ENCODE results near the gene NRTN.
"Not testable (repeated sequence)": the region's sequence is repeated elsewhere in the genome, so short reads cannot be mapped to it uniquely, and the experiment has no call there.

The NRTN gene

DNA sequence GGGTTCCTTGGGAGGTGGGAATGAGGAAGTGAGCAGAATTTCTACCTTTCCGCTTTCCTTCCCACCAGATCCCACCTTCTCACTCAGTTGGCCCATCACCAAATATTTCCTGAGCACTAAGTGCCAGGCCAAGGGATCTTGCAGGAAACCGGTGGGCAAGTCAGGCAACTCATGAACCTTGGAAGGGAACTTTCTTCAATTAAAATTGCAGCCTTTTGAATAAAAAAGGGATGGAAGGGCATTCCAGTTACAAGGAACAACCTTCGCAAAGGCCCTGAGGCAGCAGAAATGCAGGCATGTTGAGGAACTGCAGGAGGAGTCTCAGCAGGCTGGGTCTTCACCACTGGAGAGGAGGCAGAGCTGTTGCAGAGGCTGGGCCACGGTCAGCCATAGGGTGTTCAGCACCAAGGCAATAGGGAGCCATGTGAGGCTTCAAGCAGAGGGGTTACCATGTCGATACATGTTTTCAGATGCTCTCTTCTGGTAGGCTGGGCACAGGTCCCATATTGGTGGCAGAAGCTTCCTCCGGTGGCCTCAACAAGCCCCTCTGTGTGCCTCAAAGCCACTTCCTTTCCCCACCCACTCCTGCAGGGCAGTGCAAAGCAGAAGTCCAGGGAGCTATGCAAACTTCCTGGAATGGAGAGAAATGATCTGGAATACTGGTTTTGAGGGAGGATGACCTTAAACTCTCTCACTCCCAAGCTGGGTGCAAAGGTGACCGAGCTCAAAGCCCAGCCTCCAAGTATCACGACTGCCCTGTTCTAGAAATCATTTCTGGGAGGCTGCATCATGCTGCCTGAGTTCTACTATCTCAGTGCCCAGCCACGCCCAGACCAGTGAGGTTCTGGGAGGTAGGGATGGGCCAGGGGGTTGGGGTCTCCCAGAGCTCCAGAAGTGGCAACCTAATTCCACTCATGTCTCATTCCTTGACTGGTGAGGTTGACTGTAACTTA, 34.5 kb downstream of the NRTN start, which contains the start of gene FUT6:
FUT6 (minus strand) TSS at position 638 of the 953 bp plus-strand sequence. CDS start 7,135 bp downstream, outside the sequence.
- DNase-seq: no peak

DNA sequence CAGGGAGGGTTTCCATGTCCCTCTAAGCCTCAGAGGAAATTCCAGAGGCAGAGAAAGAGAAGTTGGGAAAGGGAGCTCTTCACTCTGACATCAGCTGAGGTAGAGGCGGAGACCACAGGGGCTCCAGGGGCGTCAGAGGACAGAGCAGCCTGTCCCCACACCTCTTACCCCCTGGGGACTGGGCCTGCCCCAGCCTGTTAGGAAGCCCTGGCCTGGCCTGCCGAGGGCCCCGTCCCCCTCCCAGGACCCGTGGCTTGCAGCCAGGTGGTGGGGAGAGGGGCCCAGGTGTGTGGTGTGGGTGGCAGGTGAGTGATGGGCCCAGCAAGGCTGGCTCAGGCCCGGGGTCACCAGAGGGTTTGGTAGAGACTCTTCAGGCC, 36.9 kb downstream of the NRTN start:
- not testable (repeated sequence) for DNase-seq

DNA sequence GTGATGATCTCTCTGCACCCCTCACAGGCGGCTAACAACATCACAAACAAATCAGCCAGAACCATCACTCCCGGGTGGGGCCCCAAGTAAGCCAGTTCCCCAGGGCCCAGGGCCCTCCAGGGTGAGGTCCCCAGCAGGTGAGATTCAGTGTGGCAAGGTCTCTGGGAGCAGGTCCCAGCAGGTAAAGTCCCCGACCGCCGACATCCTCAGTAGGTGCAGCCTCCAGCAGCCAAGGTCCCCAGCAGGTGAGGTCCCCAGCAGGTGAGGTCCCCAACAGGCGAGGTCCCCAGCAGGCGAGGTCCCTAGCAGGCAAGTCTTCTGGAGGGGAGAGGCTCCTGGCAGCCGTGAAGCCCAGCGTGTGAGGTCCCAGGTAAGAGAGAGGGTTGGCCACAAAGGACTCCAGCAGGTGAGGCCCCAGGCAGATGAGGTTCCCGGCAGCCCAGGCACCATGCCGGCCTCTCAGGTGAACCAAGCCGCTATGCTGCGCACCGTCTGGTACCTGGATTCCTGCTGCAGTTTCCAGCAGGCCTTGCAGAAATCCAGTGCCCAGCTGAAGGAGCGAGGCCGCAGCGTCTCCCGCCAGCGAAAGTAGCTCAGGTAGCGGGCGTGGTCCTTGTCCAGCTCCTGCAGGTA, 38.5 kb downstream of the NRTN start:
- no peak for DNase-seq

DNA sequence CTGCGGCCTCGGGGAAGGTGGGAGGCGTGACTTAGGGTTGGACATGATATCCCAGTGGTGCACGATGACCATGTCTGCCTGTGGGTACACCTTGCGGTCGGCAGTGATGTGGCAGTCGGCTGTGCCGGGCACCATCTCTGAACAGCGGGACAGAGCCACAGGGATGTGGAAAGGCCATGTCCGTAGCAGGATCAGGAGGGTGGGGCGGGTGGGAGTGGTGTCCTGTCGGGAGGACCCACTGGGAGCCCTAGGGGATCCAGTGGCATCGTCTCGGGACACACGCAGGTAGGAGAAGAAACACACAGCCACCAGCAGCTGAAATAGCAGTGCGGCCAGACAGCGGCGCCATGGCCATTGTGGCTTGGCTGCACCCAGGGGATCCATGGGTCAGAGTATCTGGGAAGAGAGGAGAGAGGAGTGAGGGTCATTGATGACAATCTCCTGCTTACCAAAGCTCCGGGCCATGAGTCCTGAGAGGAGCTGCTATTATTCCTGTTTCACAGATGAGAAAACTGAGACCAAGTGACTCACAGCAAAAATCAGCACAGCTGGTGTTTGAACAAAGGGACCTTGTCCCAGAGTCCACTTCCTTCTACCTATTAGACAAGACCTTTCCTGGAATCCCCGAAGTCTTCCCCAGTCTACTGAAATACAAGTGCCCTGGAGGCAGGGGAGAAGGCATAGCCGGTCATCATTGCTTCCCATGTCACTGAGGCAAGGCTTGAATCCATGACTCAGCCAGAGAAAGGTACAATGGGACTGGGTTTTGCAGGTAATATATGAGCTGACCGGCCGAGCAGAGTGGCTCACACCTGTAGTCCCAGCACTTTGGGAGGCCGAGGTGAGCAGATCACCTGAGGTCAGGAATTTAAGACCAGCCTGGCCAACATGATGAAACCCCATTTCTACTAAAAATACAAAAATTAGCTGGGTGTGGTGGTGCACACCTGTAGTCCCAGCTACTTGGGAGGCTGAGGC, 39.9 kb downstream of the NRTN start:
- DNase-seq: no peak

DNA sequence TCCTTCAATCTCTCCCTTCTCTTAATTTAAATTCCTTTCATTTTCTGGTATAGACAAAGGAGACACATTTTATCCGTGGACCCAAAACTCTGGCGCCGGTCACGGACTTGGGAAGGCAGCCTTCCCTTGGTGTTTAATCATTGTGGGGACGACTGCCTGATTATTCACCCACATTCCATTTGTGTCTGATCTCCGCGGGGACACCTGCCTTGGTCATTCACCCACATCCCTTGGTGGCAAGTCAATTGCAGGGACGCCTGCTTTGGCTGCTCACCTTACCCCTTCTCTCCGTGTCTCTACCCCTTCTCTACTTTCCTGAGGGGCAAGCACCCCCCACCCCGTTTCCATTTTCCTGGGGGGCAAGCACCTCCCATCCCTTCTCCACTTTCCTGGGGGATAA, 43.0 kb downstream of the NRTN start:
- DNase-seq: not testable (repeated sequence)

DNA sequence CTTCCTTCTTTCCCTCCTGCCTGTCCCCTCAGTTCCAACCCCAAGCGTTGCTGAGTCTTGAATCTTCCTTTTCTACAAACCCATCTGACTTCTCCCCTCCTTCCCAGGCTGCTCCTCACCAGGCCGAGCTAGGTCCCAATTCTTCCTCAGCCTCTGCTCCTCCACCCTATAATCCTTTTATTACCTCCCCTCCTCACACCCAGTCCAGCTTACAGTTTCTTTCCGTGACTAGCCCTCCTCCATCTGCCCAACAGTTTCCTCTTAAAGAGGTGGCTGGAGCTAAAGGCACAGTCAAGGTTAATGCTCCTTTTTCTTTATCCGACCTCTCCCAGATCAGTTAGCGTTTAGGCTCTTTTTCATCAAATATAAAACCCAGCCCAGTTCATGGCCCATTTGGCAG, 43.8 kb downstream of the NRTN start:
- not testable (repeated sequence) for DNase-seq

DNA sequence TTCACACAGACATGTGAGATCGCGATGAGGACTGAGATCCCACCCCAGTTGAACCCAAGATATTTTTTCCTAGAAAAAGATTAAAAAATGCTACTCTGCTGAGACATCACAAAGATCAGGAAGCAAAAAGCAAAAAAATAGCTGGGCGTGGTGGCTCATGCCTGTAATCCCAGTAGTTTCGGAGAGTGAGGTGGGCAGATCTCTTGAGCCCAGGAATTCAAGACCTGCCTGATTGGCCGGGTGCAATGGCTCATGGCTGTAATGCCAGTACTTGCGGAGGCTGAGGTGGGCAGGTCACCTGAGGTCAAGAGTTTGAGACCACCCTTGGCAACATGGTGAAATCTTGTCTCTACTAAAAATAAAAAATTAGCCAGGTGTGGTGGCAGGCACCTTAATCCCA, 45.3 kb downstream of the NRTN start:
- DNase-seq: no peak

DNA sequence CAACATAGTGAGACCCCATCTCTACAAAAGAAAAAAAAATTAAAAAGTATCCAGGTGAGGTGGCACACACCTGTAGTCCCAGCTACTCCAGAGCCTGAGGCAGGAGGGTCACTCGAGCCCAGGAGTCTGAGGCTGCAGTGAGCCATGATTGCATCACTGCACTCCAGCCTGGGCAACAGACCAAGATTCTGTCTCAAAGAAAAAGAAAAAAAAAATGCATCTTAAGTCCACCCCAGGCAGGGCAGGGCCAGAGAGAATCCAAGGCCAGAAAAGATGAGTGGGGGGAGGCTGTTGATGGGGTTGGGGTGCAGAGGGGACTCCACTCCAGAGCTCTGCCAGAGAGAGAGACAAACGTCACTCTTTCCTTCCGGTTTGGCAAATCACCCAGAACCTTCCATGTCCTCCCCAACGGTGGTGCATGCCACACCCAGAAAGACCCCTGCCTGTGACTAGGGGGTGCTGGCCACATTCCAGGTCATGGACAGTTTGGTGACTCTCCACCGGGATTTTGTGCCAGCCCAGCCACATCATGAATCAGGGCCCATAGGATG, 46.0 kb downstream of the NRTN start:
- peak; percentile 36 for DNase-seq

DNA sequence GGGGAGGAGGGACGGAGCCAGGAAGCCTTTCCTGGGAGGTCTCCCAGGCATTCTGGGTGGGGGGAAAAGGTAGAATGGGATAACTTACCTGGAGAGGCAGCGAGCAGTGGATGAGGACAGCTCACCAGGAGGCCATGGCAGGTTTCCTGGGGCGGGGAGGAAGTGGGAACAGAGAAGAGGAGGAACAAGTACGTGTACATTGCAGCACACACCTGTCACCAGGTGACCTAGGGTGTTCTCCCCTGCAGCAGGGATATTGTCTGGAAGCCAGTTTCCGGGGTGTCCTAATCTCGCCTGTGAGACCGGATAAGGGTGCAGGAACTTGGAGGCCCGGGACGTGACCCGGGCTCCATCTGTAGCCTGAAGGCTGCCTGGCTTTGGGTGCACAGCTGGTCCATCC, 46.4 kb downstream of the NRTN start, which contains the start of gene FUT3:
FUT3 (minus strand) TSS at position 148 of the 400 bp plus-strand sequence.
- no peak for DNase-seq

DNA sequence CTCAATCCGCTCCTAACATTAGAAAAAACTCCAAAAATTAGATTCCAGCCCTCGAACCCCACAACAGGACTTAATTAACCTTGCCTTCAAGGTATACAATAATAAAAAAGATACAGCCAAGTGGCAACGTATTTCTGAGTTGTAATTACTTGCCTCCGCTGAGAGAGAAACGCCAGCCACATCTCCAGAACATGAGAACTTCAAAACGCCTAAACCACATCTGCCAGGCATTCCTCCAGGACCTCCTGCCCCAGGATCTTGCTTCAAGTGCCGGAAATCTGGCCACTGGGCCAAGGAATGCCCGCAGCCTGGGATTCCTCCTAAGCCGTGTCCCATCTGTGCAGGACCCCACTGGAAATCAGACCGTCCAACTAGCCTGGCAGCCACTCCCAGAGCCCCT, 49.3 kb downstream of the NRTN start:
- DNase-seq: not testable (repeated sequence)

DNA sequence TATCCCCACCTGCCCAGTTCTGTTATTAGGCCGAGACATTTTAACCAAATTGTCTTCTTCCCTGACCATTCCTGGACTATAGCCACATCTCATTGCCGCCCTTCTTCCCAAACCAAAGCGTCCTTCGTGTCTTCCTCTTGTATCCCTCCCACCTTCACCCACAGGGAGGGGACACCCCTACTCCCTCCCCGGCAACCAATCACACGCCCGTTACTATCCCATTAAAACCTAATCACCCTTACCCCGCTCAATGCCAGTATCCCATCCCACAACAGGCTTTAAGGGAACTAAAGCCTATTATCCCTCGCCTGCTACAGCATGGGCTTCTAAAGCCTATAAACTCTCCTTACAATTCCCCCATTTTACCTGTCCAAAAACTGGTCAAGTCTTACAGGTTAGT, 50.3 kb downstream of the NRTN start:
- not testable (repeated sequence) for DNase-seq

DNA sequence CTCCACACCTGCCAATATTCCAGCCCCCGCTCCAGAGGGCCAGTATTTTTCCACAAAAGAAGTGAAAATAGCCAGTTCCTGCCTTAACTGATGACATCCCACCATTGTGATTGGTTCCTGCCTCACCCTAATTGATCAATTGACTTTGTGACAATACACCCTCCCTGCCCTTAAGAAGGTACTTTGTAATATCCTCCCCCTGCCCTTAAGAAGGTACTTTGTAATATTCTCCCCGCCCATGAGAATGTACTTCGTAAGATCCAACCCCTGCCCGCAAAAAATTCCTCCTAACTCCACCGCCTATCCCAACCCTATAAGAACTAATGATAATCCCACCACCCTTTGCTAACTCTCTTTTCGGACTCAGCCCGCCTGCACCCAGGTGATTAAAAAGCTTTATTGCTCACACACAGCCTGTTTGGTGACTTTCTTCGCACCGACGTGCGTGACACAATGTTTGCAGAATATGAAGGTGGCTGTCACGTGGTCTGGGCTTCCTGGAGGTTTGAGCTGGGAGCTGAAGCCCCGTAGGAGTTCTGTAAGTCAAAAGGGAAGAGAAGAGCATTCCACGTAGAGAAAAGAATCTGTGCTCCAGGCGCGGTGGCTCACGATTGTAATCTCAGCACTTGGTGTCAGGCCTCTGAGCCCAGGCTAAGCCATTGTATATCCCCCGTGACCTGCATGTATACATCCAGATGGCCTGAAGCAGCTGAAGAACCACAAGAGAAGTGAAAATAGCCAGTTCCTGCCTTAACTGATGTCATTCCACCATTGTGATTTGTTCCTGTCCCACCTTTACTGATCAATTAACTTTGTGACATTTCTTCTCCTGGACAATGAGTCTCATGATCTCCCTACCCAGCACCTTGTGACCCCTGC, 52.6 kb downstream of the NRTN start:
- no peak for DNase-seq

DNA sequence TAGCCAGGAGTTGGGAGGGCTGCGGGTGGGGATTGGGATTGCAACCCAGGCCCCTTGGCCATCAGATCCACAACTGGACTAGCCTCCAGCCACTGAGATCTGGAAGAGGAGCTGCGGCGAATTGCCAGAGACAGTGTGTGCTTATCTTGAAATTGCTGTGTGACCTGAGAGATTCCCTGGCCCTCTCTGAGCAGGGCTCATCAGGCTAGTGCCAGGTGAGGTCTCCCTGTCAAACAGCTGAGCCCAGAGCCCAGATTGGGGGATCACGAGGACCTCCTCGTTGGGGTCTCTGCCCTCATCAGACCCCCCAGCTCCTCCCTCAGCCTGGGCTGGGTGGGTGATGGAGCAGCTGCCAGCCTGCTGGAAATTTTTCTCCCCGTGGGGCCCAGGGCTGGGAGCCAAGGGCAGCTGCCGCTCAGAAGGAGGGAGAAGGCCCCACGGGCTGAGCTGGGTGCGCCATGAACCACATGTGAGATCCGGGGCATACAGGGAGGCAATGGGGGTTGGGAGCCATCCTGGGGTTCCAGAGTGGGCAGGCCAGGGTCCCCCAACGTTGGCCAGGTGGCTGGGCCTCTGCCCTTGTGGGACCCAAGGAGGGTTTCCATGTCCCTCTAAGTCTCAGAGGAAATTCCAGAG, 58.3 kb downstream of the NRTN start:
- DNase-seq: no peak

DNA sequence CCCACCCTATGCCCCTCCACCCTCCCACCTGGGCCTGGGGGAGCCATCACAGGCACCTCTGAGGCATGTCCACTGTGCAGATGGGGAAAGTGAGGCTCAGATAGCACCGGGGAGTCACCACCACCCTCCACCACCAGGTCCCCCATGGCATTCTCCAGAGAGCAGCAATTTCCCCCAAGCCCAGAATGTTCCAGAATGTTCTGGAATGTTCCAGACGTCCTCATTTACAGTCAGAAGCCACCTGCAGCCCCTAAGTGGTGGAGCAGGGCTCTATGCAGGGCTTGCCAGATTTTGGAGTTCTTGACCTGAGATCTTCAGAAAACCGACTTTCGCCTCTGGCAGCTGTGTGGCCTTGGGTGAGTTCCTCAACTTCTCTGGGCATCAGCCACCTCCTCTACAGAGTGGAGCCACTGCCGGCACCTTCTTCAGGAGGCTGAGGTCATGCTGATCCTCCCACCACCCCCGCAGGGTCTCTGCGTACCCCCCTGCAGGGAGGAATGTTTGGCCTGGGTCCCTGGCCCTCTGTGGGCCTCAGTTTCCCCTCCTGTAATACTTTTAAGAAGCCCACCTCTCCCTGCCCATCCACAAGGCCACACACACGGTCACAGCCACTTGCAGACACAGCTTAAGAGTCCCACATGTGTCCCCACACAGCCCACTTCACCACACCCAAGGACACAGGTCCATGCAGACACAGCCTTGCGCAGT, 59.3 kb downstream of the NRTN start:
- no peak for DNase-seq

DNA sequence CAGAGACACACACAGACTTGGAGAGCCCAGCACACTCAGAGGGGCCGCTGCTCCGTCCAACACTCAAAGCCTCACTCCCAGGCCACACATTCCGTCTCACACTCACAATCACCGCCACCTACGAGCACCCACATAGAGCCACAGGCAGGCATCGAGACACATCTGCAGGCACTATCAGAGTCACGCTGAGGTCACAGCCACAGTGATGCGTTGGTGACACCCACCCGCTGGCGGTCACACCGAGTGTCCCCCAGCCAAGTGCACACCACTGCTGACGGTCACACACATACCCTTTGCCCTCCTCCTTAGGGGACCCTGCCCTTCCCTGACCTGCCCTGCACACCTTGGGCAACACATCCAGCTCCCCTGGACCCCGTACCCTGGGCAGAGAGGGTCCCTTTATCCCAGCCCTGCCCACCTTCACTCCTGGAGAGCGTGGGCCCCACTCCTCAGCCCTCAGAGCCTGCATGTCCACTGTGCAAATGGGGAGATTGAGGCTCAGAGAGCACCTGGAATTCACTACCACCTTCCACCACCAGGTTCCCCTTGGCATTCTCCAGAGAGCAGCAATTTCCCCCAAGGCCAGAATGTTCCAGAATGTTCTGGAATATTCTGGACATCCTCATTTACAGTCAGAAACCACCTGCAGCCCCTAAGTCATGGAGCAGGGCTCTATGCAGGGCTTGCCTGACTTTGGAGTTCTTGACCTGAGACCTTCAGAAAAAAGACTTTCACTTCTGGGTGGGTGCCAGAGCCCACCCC, 60.0 kb downstream of the NRTN start:
- DNase-seq: no peak

DNA sequence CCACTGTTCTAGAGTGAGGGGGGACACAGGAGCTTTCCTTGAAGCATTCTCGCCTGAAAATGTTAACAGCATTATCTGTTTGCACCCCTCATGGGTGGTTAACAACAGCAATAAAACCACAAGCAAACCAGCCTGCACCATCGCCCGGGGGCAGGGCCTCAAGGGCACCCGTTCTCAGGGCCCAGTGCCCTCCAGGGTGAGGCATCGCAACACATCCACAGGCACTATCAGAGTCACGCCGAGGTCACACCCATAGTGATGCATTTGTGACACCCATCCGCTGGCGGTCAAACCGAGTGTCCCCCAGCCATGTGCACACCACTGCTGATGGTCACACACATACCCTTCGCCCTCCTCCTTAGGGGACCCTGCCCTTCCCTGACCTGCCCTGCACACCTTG, 60.9 kb downstream of the NRTN start:
- DNase-seq: no peak

DNA sequence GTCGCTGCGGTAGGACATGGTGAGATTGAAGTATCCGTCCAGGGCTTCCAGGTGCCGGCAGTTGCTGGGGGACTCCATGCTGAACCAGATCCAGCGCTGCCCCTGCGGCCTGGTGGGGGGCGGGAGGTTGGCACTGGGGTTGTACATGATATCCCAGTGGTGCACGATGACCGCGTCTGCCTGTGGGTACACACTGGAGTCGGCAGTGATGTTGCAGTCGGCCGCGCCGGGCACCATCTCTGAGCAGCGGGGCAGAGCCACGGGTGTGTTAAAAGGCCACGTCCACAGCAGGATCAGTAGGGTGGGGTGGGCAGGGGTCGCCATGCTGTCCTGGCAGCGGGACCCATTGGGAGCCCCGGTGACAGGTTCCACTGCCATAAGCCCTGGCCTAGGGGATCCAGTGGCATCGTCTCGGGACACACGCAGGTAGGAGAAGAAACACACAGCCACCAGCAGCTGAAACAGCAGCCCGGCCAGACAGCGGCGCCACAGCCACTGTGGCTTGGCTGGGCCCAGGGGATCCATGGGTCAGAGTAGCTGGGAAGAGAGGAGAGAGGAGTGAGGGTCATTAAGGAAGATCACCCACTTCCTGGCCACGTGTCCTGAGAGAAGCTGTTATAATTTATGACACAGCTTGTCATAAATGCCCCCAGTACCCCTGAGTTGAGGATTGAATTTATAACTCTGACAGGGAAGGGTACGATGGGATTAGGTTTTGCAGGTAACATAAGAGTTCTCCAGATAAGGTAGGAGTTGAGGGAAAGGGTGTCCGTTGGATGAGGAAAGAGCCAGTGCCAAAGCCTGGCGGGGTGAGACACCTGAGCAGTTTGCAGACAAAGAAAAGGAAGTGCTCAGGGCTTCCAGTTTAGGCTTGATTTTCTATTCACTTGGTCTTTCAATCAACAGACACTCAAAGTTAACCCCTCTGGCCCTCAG, 62.6 kb downstream of the NRTN start:
- no peak for DNase-seq

DNA sequence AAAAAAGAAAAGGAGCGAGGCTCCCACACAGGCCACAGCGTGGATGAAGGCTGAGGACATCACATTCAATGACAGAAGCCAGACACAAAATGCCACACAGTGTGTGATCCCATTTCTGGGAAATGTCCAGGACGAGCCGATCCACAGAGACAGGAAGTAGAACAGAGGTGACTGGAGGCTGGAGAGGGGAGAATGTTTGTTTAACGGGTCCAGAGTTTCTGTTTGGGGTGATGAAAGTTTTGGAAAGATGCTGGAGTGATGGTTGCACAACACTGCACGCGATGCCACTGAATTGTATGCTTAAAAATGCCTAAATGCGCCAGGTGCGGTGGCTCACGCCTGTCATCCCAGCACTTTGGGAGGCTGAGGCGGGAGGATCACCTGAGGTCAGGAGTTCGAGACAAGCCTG, 66.1 kb downstream of the NRTN start:
- no peak for DNase-seq

Measured in HCEC 1CT (cell line).